ENCODE measurements around the gene PAPPA2.

- no peak for TF ChIP-seq POLR2AphosphoS5 (IDR thresholded peaks at IDR 0.05; ENCODE audit: low read depth, low read length)
- TF ChIP-seq, protein P1, sequence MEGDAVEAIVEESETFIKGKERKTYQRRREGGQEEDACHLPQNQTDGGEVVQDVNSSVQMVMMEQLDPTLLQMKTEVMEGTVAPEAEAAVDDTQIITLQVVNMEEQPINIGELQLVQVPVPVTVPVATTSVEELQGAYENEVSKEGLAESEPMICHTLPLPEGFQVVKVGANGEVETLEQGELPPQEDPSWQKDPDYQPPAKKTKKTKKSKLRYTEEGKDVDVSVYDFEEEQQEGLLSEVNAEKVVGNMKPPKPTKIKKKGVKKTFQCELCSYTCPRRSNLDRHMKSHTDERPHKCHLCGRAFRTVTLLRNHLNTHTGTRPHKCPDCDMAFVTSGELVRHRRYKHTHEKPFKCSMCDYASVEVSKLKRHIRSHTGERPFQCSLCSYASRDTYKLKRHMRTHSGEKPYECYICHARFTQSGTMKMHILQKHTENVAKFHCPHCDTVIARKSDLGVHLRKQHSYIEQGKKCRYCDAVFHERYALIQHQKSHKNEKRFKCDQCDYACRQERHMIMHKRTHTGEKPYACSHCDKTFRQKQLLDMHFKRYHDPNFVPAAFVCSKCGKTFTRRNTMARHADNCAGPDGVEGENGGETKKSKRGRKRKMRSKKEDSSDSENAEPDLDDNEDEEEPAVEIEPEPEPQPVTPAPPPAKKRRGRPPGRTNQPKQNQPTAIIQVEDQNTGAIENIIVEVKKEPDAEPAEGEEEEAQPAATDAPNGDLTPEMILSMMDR (IDR thresholded peaks at IDR 0.05) = no peak
- no peak for TF ChIP-seq SIN3A (IDR thresholded peaks at IDR 0.05; ENCODE audit: borderline replicate concordance, insufficient read depth, low read depth, low read length)
- TF ChIP-seq REST (IDR thresholded peaks at IDR 0.05; ENCODE audit: insufficient read depth in 1 of 2, low read depth in 2 of 2, low read length in 1 of 2) = no peak
These were observed 139.5 kb downstream of the PAPPA2 start for GRCh38 chr1:176602388-176603004.
